GM12878 (cell line): ENCODE measurements around the gene LRRTM1. TPM values are rescaled to one million over a fixed set of nuclear protein-coding genes. Genes with fewer than 3 reads are reported as not detected.
A peak's percentile ranks its signal among the peaks of the same experiment; 100 is the strongest.

Source experiments
- ATAC-seq: fragments of 200-7000 bp; cut with Tn5 transposase; 3 replicates; pipeline ENCODE4 v1.9.1; 2020; ENCODE audit warnings: mild to moderate bottlenecking, moderate library complexity
- BruUV-seq: library from RNA; stranded (reverse); fragments of 400-500 nt; replicated peaks from 2 replicates; lab custom pipeline; 2021; lab: Mats Ljungman, UMichigan
- CTCF ChIA-PET: fragments of 300-600 bp; sonication (Branson Sonifier 250); formaldehyde crosslinking; extraction: SDS; loops from one replicate; lab custom pipeline; 2021; ENCODE audit warnings: inconsistent platforms; lab: Yijun Ruan, JAX
- POLR2A ChIA-PET: fragments of 350-600 bp; formaldehyde crosslinking; extraction: SDS; loops from one replicate; lab custom pipeline; 2021; ENCODE audit warnings: inconsistent platforms; lab: Charles Lee
- RAD21 ChIA-PET: fragments of 300-600 bp; sonication (Branson Sonifier 250); formaldehyde crosslinking; loops from one replicate; lab custom pipeline; 2023; ENCODE audit warnings: antibody characterized with exemption; ENCODE audit not compliant: unreplicated experiment; lab: Charles Lee
- SMC1A ChIA-PET: fragments of 300-600 bp; sonication (Branson Sonifier 250); formaldehyde crosslinking; loops from one replicate; lab custom pipeline; 2023; ENCODE audit not compliant: unreplicated experiment, uncharacterized antibody; lab: Charles Lee
- DNase-seq: peaks from one replicate; pipeline ENCODE4 v3.0.0-alpha.2; 2011; ENCODE audit warnings: low read depth, low spot score
- FAIRE-seq: peaks from 3 replicates; lab custom pipeline; 2011; peaks lifted over from hg19 to GRCh38; lab: Jason Lieb, UNC
- H2AFZ ChIP-seq: 2 replicates; pipeline ENCODE4 v1.6.0; 2011; ENCODE audit warnings: low read depth, low read length, control low read depth; ENCODE audit not compliant: control insufficient read depth
- H3K27ac ChIP-seq: 2 replicates; pipeline ENCODE4 v1.5.1; 2011; ENCODE audit warnings: control low read depth; ENCODE audit not compliant: control insufficient read depth, insufficient read depth
- H3K27me3 ChIP-seq, 2 experiments: replicated peaks in 1 of 2; 2 replicates each; pipeline versions ENCODE4 v1.6.0 to v1.6.1; 2011; ENCODE audit warnings: low read length in 1 of 2; ENCODE audit not compliant: control insufficient read depth in 2 of 2, insufficient read depth in 2 of 2
- H3K36me3 ChIP-seq, 2 experiments: 2 replicates each; pipeline ENCODE4 v1.5.1; 2011; ENCODE audit warnings: low read length in 1 of 2; ENCODE audit not compliant: control insufficient read depth in 2 of 2, insufficient read depth in 2 of 2
- H3K4me1 ChIP-seq: 2 replicates; pipeline ENCODE4 v1.6.1; 2011; ENCODE audit warnings: mild to moderate bottlenecking, low read length, moderate library complexity, mixed read lengths; ENCODE audit not compliant: control insufficient read depth, insufficient read depth
- H3K4me2 ChIP-seq: 2 replicates; pipeline ENCODE4 v1.6.0; 2011; ENCODE audit warnings: control low read depth; ENCODE audit not compliant: control insufficient read depth, insufficient read depth
- H3K4me3 ChIP-seq: fragments of 200-600 bp; sonication (generic); 2 replicates; pipeline ENCODE4 v1.5.1; 2016
- H3K79me2 ChIP-seq: 2 replicates; pipeline ENCODE4 v1.6.0; 2011; ENCODE audit warnings: low read length; ENCODE audit not compliant: control insufficient read depth, insufficient read depth
- H3K9ac ChIP-seq: 2 replicates; pipeline ENCODE4 v1.8.0; 2011; ENCODE audit warnings: low read length, control low read depth, mixed read lengths; ENCODE audit not compliant: control insufficient read depth, insufficient read depth
- H3K9me3 ChIP-seq: replicated peaks from 3 replicates; pipeline ENCODE4 v1.5.1; 2011; ENCODE audit warnings: mild to moderate bottlenecking, low read length; ENCODE audit not compliant: control insufficient read depth, insufficient read depth
- H4K20me1 ChIP-seq: 2 replicates; pipeline ENCODE4 v1.6.0; 2011; ENCODE audit not compliant: control insufficient read depth, insufficient read depth
- ATF7 ChIP-seq: fragments of 450-650 bp; IDR thresholded peaks from 2 replicates; pipeline ENCODE4 v1.6.1; 2016; ENCODE audit warnings: low read depth, mild to moderate bottlenecking
- BACH1 ChIP-seq: fragments of 450-650 bp; IDR thresholded peaks from 2 replicates; pipeline ENCODE4 v1.6.1; 2017; ENCODE audit warnings: mild to moderate bottlenecking, borderline replicate concordance
- BHLHE40 ChIP-seq, 2 experiments: fragments of 450-650 bp in 1 of 2; IDR thresholded peaks; 2 replicates each; pipeline ENCODE4 v1.6.1; 2011 to 2017; ENCODE audit warnings: low read depth in 2 of 2, borderline replicate concordance in 1 of 2, improper control_type of control experiment in 1 of 2, low read length in 1 of 2, mild to moderate bottlenecking in 1 of 2
- BRCA1 ChIP-seq: IDR thresholded peaks from 2 replicates; pipeline ENCODE4 v1.6.1; 2011; ENCODE audit warnings: low read depth, low read length, improper control_type of control experiment
- JUNB ChIP-seq: IDR thresholded peaks from 2 replicates; pipeline ENCODE4 v1.6.1; 2016; ENCODE audit warnings: antibody characterized with exemption, mild to moderate bottlenecking
- JUND ChIP-seq: IDR thresholded peaks from 2 replicates; pipeline ENCODE4 v1.6.1; 2012; ENCODE audit warnings: low read depth, mild to moderate bottlenecking, low read length, improper control_type of control experiment, moderate library complexity
- MEF2A ChIP-seq: IDR thresholded peaks from 2 replicates; pipeline ENCODE4 v1.6.1; 2011; ENCODE audit warnings: low read depth, mild to moderate bottlenecking, low read length, moderate library complexity; ENCODE audit not compliant: insufficient read depth
- MEF2B ChIP-seq: fragments of 450-650 bp; IDR thresholded peaks from 2 replicates; pipeline ENCODE4 v1.6.1; 2018; ENCODE audit warnings: mild to moderate bottlenecking, moderate library complexity; ENCODE audit not compliant: partially characterized antibody, poor library complexity, severe bottlenecking
- MYC ChIP-seq: IDR thresholded peaks from 2 replicates; pipeline ENCODE4 v1.6.1; 2011; ENCODE audit warnings: mild to moderate bottlenecking, low read length, moderate library complexity, inconsistent platforms; ENCODE audit not compliant: insufficient read depth, insufficient replicate concordance, insufficient read length, severe bottlenecking
- NKRF ChIP-seq: fragments of 450-650 bp; conservative IDR thresholded peaks from 2 replicates; pipeline ENCODE4 v1.6.1; 2017; ENCODE audit warnings: mild to moderate bottlenecking, moderate library complexity
- RBBP5 ChIP-seq: fragments of 200-600 bp; sonication (generic); conservative IDR thresholded peaks from 2 replicates; pipeline ENCODE4 v1.6.1; 2016
- SMARCA5 ChIP-seq: fragments of 450-650 bp; IDR thresholded peaks from 2 replicates; pipeline ENCODE4 v1.6.1; 2017; ENCODE audit warnings: mild to moderate bottlenecking
- SMC3 ChIP-seq: IDR thresholded peaks from 2 replicates; pipeline ENCODE4 v1.6.1; 2011; ENCODE audit warnings: low read length, improper control_type of control experiment, borderline replicate concordance
- TCF3 ChIP-seq: IDR thresholded peaks from 2 replicates; pipeline ENCODE4 v1.6.1; 2012; ENCODE audit warnings: low read depth, mild to moderate bottlenecking, low read length, borderline replicate concordance; ENCODE audit not compliant: insufficient read depth
- ZNF384 ChIP-seq: IDR thresholded peaks from 2 replicates; pipeline ENCODE4 v1.6.1; 2012; ENCODE audit warnings: low read depth, mild to moderate bottlenecking, low read length, improper control_type of control experiment, borderline replicate concordance
- WGBS: methylation state at CpG from one replicate; pipeline ENCODE4 v1.1.6; 2016; ENCODE audit warnings: low lambda C conversion rate; ENCODE audit not compliant: insufficient replicate concordance, insufficient coverage; ENCODE audit errors: missing lambda C conversion rate; 5-methylcytosine and 5-hydroxymethylcytosine counted together
- in situ Hi-C: fragments of 300-500 bp; cut with MboI; formaldehyde crosslinking; loops from 9 replicates; pipeline ENCODE4 v1.14.3; 2018; ENCODE audit warnings: mixed read lengths
- intact Hi-C: fragments of 100-400 bp; cut with micrococcal nuclease; formaldehyde crosslinking; loops from one replicate; pipeline ENCODE4 v1.14.2; 2022; ENCODE audit not compliant: unreplicated experiment
- polyA plus RNA-seq, 11 experiments: library from polyadenylated mRNA; depleted of rRNA in 4 of 11; unstranded in 6 of 11; stranded (reverse) in 5 of 11; fragments of >200 nt; fragmentation: Nextera tagmentation in 4 of 11; fragmentation: Illumina TruSeq in 1 of 11; extraction: Ambion mirVana in 4 of 11; extraction: Trizol in 1 of 11; gene quantifications; 1 replicate in 1 of 11; 2 replicates in 10 of 11; pipeline versions ENCODE4 v1.2.1 to v1.2.3, GENCODE V29; 2011 to 2016; ENCODE audit warnings: inconsistent platforms in 2 of 11, missing spikeins in 2 of 11, low read depth in 1 of 11
- total RNA-seq, 4 experiments: library from RNA; depleted of rRNA in 3 of 4; stranded (reverse); fragments of >200 nt in 3 of 4; fragmentation: Illumina TruSeq in 1 of 4; extraction: Trizol in 1 of 4; gene quantifications; 2 replicates each; pipeline versions ENCODE4 v1.2.1 to v1.2.3, GENCODE V29; 2013 to 2021

The LRRTM1 gene
- total and polyA plus RNA-seq, 10 of the 15 experiments (the other 5 are each of a cell fraction or from before 2014, with no cell fraction given) = not detected

GRCh38 chr2:80326861-80327260, 22.3 kb upstream of the LRRTM1 start:
- 0% methylated on average over 1 of the region's 1 CpG for WGBS
- no peak overlapping the region; the same call in 1 of the 2 replicates for H2AFZ ChIP-seq
- BruUV-seq = no TSS peak
- POLR2A ChIA-PET = interaction anchor here (1.4 to 2.4 kb wide), 4 partner anchors 137 to 173 kb away, joined by 3 to 17 read pairs (median 8); no protein-coding TSS in a partner anchor
- no peaks in the 10 kb centered on the region for H3K36me3 ChIP-seq
- CTCF ChIA-PET = interaction anchor here (0.7 to 9.9 kb wide), 34 partner anchors 13 to 635 kb away, joined by 3 to 440 read pairs (median 4); no protein-coding TSS in a partner anchor
- SMC1A ChIA-PET = interaction anchor here (0.7 to 8.9 kb wide), 37 partner anchors 20 to 525 kb away, joined by 3 to 530 read pairs (median 5); no protein-coding TSS in a partner anchor
- intact Hi-C loops = loop anchor here (1.0 to 10.0 kb wide), 3 partner anchors 138 to 528 kb away; no protein-coding TSS in a partner anchor
- ATAC-seq = no peak
- H4K20me1 ChIP-seq = no peaks in the 10 kb centered on the region
- H3K27ac ChIP-seq = no peak overlapping the region
- in situ Hi-C loops = loop anchor here (5.0 kb wide), 1 partner anchor 175 kb away; no protein-coding TSS in a partner anchor
- no peak for DNase-seq
- RAD21 ChIA-PET = interaction anchor here (0.6 to 6.4 kb wide), 20 partner anchors 9 to 394 kb away, joined by 3 to 385 read pairs (median 6); no protein-coding TSS in a partner anchor
- TF ChIP-seq JUND = no peak
- TF ChIP-seq SMARCA5 = no peak
- TF ChIP-seq MYC = no peak
- TF ChIP-seq JUNB = no peak
- H3K27me3 ChIP-seq = peaks cover 0 to 6% of the 10 kb centered on the region in 2 experiments; a peak in 2 of 4 replicates
- H3K4me3 ChIP-seq = no peak overlapping the region
- no peak overlapping the region for H3K4me2 ChIP-seq
- no peaks in the 10 kb centered on the region for H3K9me3 ChIP-seq
- H3K9ac ChIP-seq = no peak overlapping the region
- no peaks in the 10 kb centered on the region; the same call in 1 of the 2 replicates for H3K4me1 ChIP-seq
- no peak for FAIRE-seq
- H3K79me2 ChIP-seq = no peaks in the 10 kb centered on the region

- no peak overlapping the region for H3K4me2 ChIP-seq
- BruUV-seq = no TSS peak
- ChIA-PET POLR2A (interaction anchor here (1.4 to 2.2 kb wide), 4 partner anchors 147 to 202 kb away, joined by 3 to 17 read pairs (median 6); no protein-coding TSS in a partner anchor), RAD21 (interaction anchor here (0.6 to 6.4 kb wide), 26 partner anchors 9 to 524 kb away, joined by 3 to 385 read pairs (median 4); no protein-coding TSS in a partner anchor), SMC1A (interaction anchor here (0.6 to 8.9 kb wide), 47 partner anchors 9 to 939 kb away, joined by 3 to 530 read pairs (median 5); no protein-coding TSS in a partner anchor), CTCF (interaction anchor here (0.7 to 9.9 kb wide), 44 partner anchors 10 to 939 kb away, joined by 3 to 440 read pairs (median 4); no protein-coding TSS in a partner anchor)
- intact Hi-C loops = loop anchor here (1.0 to 10.0 kb wide), 3 partner anchors 139 to 529 kb away; no protein-coding TSS in a partner anchor
- peak; percentile 49 for FAIRE-seq
- H2AFZ ChIP-seq = no peak overlapping the region
- no peaks in the 10 kb centered on the region for H3K9me3 ChIP-seq
- no peaks in the 10 kb centered on the region for H4K20me1 ChIP-seq
- H3K4me1 ChIP-seq = no peaks in the 10 kb centered on the region; the same call in 1 of the 2 replicates
- no peaks in the 10 kb centered on the region for H3K36me3 ChIP-seq
- H3K27ac ChIP-seq = no peak overlapping the region
- H3K4me3 ChIP-seq = no peak overlapping the region
- no peaks in the 10 kb centered on the region for H3K79me2 ChIP-seq
- peak; percentile 75 for ATAC-seq
- no peak overlapping the region for H3K9ac ChIP-seq
- DNase-seq = peak; percentile 17
- peaks cover 0 to 6% of the 10 kb centered on the region in 2 experiments; a peak in 2 of 4 replicates for H3K27me3 ChIP-seq
- in situ Hi-C loops = loop anchor here (5.0 kb wide), 1 partner anchor 176 kb away; no protein-coding TSS in a partner anchor
- TF ChIP-seq TCF3 (no peak), NKRF (no peak), BACH1 (no peak), BRCA1 (no peak), SMC3 (peak; percentile 86), RBBP5 (no peak), MEF2A (0 out of 2 replicates have a peak, but pooled peaks have one; percentile 29), MEF2B (peak; percentile 15), BHLHE40 (IDR thresholded peaks at IDR 0.05; ENCODE audit: borderline replicate concordance in 1 of 2, low read depth in 2 of 2, low read length in 1 of 2) (no peak), ZNF384 (no peak), ATF7 (peak; percentile 17; the same call in 1 of the 2 replicates)
Observed at GRCh38 chr2:80326214-80326613, 21.7 kb upstream of the LRRTM1 start.
